SK-N-SH (cell line): Measurements from ENCODE around the gene MYO5C. TPM values are rescaled to one million over a fixed set of nuclear protein-coding genes. Genes with fewer than 3 reads are reported as not detected.

Source experiments
- CTCF ChIA-PET: fragments of 300-600, 350-600 bp; formaldehyde crosslinking; extraction: SDS; loops from one replicate; lab custom pipeline; 2021; lab: Yijun Ruan, JAX
- POLR2A ChIA-PET: fragments of 350-600 bp; sonication (Branson Sonifier 250); formaldehyde crosslinking; extraction: SDS; loops from one replicate; lab custom pipeline; 2020; ENCODE audit warnings: antibody characterized with exemption, inconsistent platforms; lab: Yijun Ruan, JAX
- DNase-seq: peaks from one replicate; pipeline ENCODE4 v3.0.0; 2012
- H2AFZ ChIP-seq: fragments of 200-600 bp; sonication (generic); 2 replicates; pipeline ENCODE4 v1.8.1; 2016; ENCODE audit warnings: antibody characterized with exemption, mild to moderate bottlenecking, low read depth
- H3F3A ChIP-seq: fragments of 200-600 bp; sonication (generic); replicated peaks from 2 replicates; pipeline ENCODE3; 2016; ENCODE audit warnings: antibody characterized with exemption, mild to moderate bottlenecking; ENCODE audit not compliant: insufficient read depth
- H3K27ac ChIP-seq, 2 experiments: fragments of 200-500 bp in 1 of 2; fragments of 200-600 bp in 1 of 2; sonication (Bioruptor generic) in 1 of 2; sonication (generic), shearing (Covaris generic) in 1 of 2; 2 replicates each; pipeline versions ENCODE4 v1.5.1 to v1.6.1; 2014 to 2016; ENCODE audit warnings: low read depth in 2 of 2, inconsistent platforms in 1 of 2, low read length in 1 of 2, mild to moderate bottlenecking in 1 of 2, mixed read lengths in 1 of 2
- H3K27me3 ChIP-seq: fragments of 200-600 bp; sonication (generic), shearing (Covaris generic); 2 replicates; pipeline ENCODE4 v1.6.1; 2016; ENCODE audit warnings: mixed run types; ENCODE audit not compliant: insufficient read depth
- H3K36me3 ChIP-seq, 2 experiments: fragments of 200-500 bp in 1 of 2; fragments of 200-600 bp in 1 of 2; sonication (Bioruptor generic) in 1 of 2; sonication (generic) in 1 of 2; replicated peaks in 1 of 2; 2 replicates each; pipeline versions ENCODE3 to v1.5.1; 2014 to 2016; ENCODE audit warnings: low read length in 1 of 2, mild to moderate bottlenecking in 1 of 2; ENCODE audit not compliant: insufficient read depth in 2 of 2, control insufficient read depth in 1 of 2
- H3K4me1 ChIP-seq, 2 experiments: fragments of 200-500 bp in 1 of 2; fragments of 200-600 bp in 1 of 2; sonication (Bioruptor generic) in 1 of 2; sonication (generic), shearing (Covaris generic) in 1 of 2; 2 replicates each; pipeline versions ENCODE4 v1.5.1 to v1.6.1; 2014 to 2016; ENCODE audit warnings: low read depth in 1 of 2, low read length in 1 of 2, mixed run types in 1 of 2; ENCODE audit not compliant: insufficient read depth in 2 of 2, control insufficient read depth in 1 of 2
- H3K4me2 ChIP-seq: fragments of 200-600 bp; sonication (generic), shearing (Covaris generic); 2 replicates; pipeline ENCODE4 v1.6.1; 2017; ENCODE audit warnings: mixed run types
- H3K4me3 ChIP-seq, 2 experiments: fragments of 200-500 bp in 1 of 2; fragments of 200-600 bp in 1 of 2; sonication (Bioruptor generic) in 1 of 2; sonication (generic), shearing (Covaris generic) in 1 of 2; 2 replicates each; pipeline versions ENCODE4 v1.5.1 to v1.8.1; 2014 to 2016; ENCODE audit warnings: low read depth in 2 of 2, inconsistent platforms in 1 of 2, low read length in 1 of 2, mild to moderate bottlenecking in 1 of 2, mixed read lengths in 1 of 2, moderate library complexity in 1 of 2
- H3K79me2 ChIP-seq: fragments of 200-600 bp; sonication (generic); 2 replicates; pipeline ENCODE4 v1.8.1; 2017; ENCODE audit warnings: mild to moderate bottlenecking; ENCODE audit not compliant: insufficient read depth
- H3K9ac ChIP-seq: fragments of 200-600 bp; sonication (generic); 2 replicates; pipeline ENCODE4 v1.6.1; 2017; ENCODE audit warnings: mixed run types
- H3K9me2 ChIP-seq: fragments of 200-600 bp; sonication (generic); 2 replicates; pipeline ENCODE4 v1.6.1; 2017; ENCODE audit warnings: mixed run types
- H3K9me3 ChIP-seq: fragments of 200-600 bp; sonication (generic); 2 replicates; pipeline ENCODE4 v1.6.1; 2017; ENCODE audit warnings: mixed run types, mild to moderate bottlenecking, moderate library complexity
- H4K20me1 ChIP-seq: fragments of 200-600 bp; sonication (generic); 2 replicates; pipeline ENCODE4 v1.6.1; 2017; ENCODE audit warnings: mild to moderate bottlenecking, mixed run types; ENCODE audit not compliant: insufficient read depth
- CHD2 ChIP-seq: fragments of 150-350 bp; IDR thresholded peaks from 2 replicates; pipeline ENCODE4 v1.6.1; 2018; ENCODE audit warnings: low read length; ENCODE audit not compliant: partially characterized antibody
- ELF1 ChIP-seq: IDR thresholded peaks from 2 replicates; pipeline ENCODE4 v1.4.0; 2012
- EZH2phosphoT487 ChIP-seq: fragments of 200-600 bp; sonication (generic); IDR thresholded peaks from 2 replicates; pipeline ENCODE4 v1.6.1; 2017; ENCODE audit warnings: low read depth, mixed run types, mild to moderate bottlenecking, antibody characterized with exemption, moderate library complexity, borderline replicate concordance
- FOSL2 ChIP-seq: IDR thresholded peaks from 2 replicates; pipeline ENCODE4 v1.4.0; 2012; ENCODE audit warnings: low read depth, mild to moderate bottlenecking, moderate library complexity, borderline replicate concordance
- GATA2 ChIP-seq: sonication (generic); formaldehyde crosslinking; IDR thresholded peaks from 2 replicates; pipeline ENCODE4 v1.5.0; 2020; ENCODE audit warnings: mild to moderate bottlenecking, missing genetic modification reagents
- JUND ChIP-seq: IDR thresholded peaks from 2 replicates; pipeline ENCODE4 v1.4.0; 2012
- MEF2A ChIP-seq: IDR thresholded peaks from 2 replicates; pipeline ENCODE4 v1.4.0; 2012; ENCODE audit warnings: low read depth, borderline replicate concordance
- MXI1 ChIP-seq: IDR thresholded peaks from 2 replicates; pipeline ENCODE4 v1.6.1; 2012; ENCODE audit warnings: mild to moderate bottlenecking, low read depth, low read length, improper control_type of control experiment
- NRF1 ChIP-seq: IDR thresholded peaks from 2 replicates; pipeline ENCODE4 v1.6.1; 2012; ENCODE audit warnings: low read depth, mild to moderate bottlenecking, low read length
- RAD21 ChIP-seq: IDR thresholded peaks from 2 replicates; pipeline ENCODE4 v1.6.1; 2012; ENCODE audit warnings: mild to moderate bottlenecking, low read length
- RCOR1 ChIP-seq: fragments of 150-350 bp; IDR thresholded peaks from 2 replicates; pipeline ENCODE4 v1.6.1; 2017; ENCODE audit warnings: antibody characterized with exemption, low read length
- SIN3A ChIP-seq: IDR thresholded peaks from 2 replicates; pipeline ENCODE4 v1.6.1; 2012; ENCODE audit warnings: low read depth, mild to moderate bottlenecking, low read length, moderate library complexity, borderline replicate concordance
- SMC3 ChIP-seq: IDR thresholded peaks from 2 replicates; pipeline ENCODE4 v1.6.1; 2012; ENCODE audit warnings: low read depth, low read length, improper control_type of control experiment
- TAF1 ChIP-seq: IDR thresholded peaks from 2 replicates; pipeline ENCODE4 v1.6.1; 2012; ENCODE audit warnings: low read depth, mild to moderate bottlenecking, low read length, moderate library complexity, borderline replicate concordance
- TCF12 ChIP-seq: IDR thresholded peaks from 2 replicates; pipeline ENCODE4 v1.4.0; 2012
- TEAD4 ChIP-seq: IDR thresholded peaks from 2 replicates; pipeline ENCODE4 v1.4.0; 2012; ENCODE audit warnings: mild to moderate bottlenecking, borderline replicate concordance; ENCODE audit not compliant: insufficient read depth
- USF2 ChIP-seq: fragments of 150-350 bp; IDR thresholded peaks from 2 replicates; pipeline ENCODE4 v1.6.1; 2017; ENCODE audit warnings: antibody characterized with exemption, low read length, low read depth, borderline replicate concordance
- ZBTB33 ChIP-seq: IDR thresholded peaks from 2 replicates; pipeline ENCODE4 v1.4.0; 2012; ENCODE audit warnings: low read depth, borderline replicate concordance
- WGBS: methylation state at CpG from one replicate; pipeline ENCODE4 v1.1.6; 2017; ENCODE audit warnings: low lambda C conversion rate; 5-methylcytosine and 5-hydroxymethylcytosine counted together
- polyA plus RNA-seq, 3 experiments: library from polyadenylated mRNA; depleted of rRNA; stranded (reverse); fragments of >200 nt; gene quantifications; 2 replicates each; pipeline ENCODE4 v1.2.3, GENCODE V29; 2012
- TF ChIP-seq, protein P1 (sequence below): IDR thresholded peaks from 2 replicates; pipeline ENCODE4 v1.4.0; 2012; ENCODE audit warnings: low read depth
- TF ChIP-seq, protein P2 (sequence below): IDR thresholded peaks from 2 replicates; pipeline ENCODE4 v1.6.1; 2012; ENCODE audit warnings: mild to moderate bottlenecking, low read depth, low read length, moderate library complexity
- TF ChIP-seq, protein P3 (sequence below): fragments of 150-350 bp; IDR thresholded peaks from 2 replicates; pipeline ENCODE4 v1.6.1; 2016; ENCODE audit warnings: mild to moderate bottlenecking, low read depth, low read length

The MYO5C gene
- polyA plus RNA-seq, 1 of the 3 experiments (the other 2 are of a cell fraction), result 0.99 TPM

GRCh38 chr15:52340093-52340492 is 44.5 kb upstream of the MYO5C start:
- no peaks in the 10 kb centered on the region for H3F3A ChIP-seq
- no peaks in the 10 kb centered on the region for H3K79me2 ChIP-seq
- no peak overlapping the region for H2AFZ ChIP-seq
- no peak overlapping the region for H3K9ac ChIP-seq
- H3K27me3 ChIP-seq, result no peaks in the 10 kb centered on the region
- peaks cover 4 to 16% of the 10 kb centered on the region in 2 experiments for H3K36me3 ChIP-seq
- H3K4me2 ChIP-seq, result no peak overlapping the region
- H3K9me2 ChIP-seq, result no peaks in the 10 kb centered on the region
- no peak for DNase-seq
- no peaks in the 10 kb centered on the region for H4K20me1 ChIP-seq
- no peak overlapping the region for H3K27ac ChIP-seq
- POLR2A ChIA-PET, result no interaction called here
- no peaks in the 10 kb centered on the region for H3K9me3 ChIP-seq
- H3K4me3 ChIP-seq, result no peak overlapping the region
- no peak for TF ChIP-seq MEF2A
- TF ChIP-seq, protein P1, sequence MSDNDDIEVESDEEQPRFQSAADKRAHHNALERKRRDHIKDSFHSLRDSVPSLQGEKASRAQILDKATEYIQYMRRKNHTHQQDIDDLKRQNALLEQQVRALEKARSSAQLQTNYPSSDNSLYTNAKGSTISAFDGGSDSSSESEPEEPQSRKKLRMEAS, result no peak
- TF ChIP-seq ZBTB33, result no peak
- no peak for TF ChIP-seq EZH2phosphoT487
- TF ChIP-seq SMC3, result no peak
- no peak for TF ChIP-seq SIN3A
- TF ChIP-seq CHD2, result no peak
- TF ChIP-seq USF2, result no peak
- TF ChIP-seq JUND, result no peak
- TF ChIP-seq NRF1, result no peak
- TF ChIP-seq RAD21, result no peak
- TF ChIP-seq GATA2 (CRISPR knock-in tag), result no peak
- no peak for TF ChIP-seq TAF1
- no peak for TF ChIP-seq TCF12
- TF ChIP-seq FOSL2, result no peak
- TF ChIP-seq, all 33 proteins: peak for 0
- 96% methylated on average over 16 of the region's 16 CpGs for WGBS
- CTCF ChIA-PET, result no interaction called here
- peaks cover 6 to 12% of the 10 kb centered on the region in 2 experiments; a peak in 3 of 4 replicates for H3K4me1 ChIP-seq

DNA sequence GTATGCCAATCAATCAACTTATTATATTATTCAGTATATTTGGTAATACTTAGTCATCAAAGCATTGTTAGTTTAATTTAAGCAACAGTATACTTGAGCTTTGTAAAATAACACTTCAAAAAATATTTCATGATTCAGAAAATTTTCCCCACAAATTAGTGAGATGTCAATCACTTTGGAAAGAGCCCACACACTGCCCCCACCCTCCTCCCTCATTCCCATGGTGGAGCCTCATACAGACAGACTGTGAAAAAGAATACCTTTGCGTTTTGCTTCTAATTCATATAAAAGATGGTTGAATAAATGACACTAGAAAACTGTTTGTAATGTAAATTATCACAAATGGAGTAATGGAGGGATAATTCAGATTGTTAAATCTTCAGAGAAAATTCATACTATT is 43.3 kb upstream of the MYO5C start:
- WGBS, result 96% methylated on average over 1 of the region's 1 CpG
- DNase-seq, result no peak
- TF ChIP-seq, protein P1, result no peak
- TF ChIP-seq, protein P2, sequence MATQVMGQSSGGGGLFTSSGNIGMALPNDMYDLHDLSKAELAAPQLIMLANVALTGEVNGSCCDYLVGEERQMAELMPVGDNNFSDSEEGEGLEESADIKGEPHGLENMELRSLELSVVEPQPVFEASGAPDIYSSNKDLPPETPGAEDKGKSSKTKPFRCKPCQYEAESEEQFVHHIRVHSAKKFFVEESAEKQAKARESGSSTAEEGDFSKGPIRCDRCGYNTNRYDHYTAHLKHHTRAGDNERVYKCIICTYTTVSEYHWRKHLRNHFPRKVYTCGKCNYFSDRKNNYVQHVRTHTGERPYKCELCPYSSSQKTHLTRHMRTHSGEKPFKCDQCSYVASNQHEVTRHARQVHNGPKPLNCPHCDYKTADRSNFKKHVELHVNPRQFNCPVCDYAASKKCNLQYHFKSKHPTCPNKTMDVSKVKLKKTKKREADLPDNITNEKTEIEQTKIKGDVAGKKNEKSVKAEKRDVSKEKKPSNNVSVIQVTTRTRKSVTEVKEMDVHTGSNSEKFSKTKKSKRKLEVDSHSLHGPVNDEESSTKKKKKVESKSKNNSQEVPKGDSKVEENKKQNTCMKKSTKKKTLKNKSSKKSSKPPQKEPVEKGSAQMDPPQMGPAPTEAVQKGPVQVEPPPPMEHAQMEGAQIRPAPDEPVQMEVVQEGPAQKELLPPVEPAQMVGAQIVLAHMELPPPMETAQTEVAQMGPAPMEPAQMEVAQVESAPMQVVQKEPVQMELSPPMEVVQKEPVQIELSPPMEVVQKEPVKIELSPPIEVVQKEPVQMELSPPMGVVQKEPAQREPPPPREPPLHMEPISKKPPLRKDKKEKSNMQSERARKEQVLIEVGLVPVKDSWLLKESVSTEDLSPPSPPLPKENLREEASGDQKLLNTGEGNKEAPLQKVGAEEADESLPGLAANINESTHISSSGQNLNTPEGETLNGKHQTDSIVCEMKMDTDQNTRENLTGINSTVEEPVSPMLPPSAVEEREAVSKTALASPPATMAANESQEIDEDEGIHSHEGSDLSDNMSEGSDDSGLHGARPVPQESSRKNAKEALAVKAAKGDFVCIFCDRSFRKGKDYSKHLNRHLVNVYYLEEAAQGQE, result no peak
- TF ChIP-seq SIN3A (no peak), RCOR1 (no peak), ELF1 (no peak), TEAD4 (no peak), MXI1 (no peak)
- TF ChIP-seq, protein P3, sequence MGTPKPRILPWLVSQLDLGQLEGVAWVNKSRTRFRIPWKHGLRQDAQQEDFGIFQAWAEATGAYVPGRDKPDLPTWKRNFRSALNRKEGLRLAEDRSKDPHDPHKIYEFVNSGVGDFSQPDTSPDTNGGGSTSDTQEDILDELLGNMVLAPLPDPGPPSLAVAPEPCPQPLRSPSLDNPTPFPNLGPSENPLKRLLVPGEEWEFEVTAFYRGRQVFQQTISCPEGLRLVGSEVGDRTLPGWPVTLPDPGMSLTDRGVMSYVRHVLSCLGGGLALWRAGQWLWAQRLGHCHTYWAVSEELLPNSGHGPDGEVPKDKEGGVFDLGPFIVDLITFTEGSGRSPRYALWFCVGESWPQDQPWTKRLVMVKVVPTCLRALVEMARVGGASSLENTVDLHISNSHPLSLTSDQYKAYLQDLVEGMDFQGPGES, result no peak

More for the DNA sequence above, 43.3 kb upstream of the MYO5C start:
- no peak overlapping the region for H3K9ac ChIP-seq
- H2AFZ ChIP-seq, result no peak overlapping the region
- no peak overlapping the region for H3K4me2 ChIP-seq
- peaks cover 5% of the 10 kb centered on the region for H3F3A ChIP-seq
- CTCF ChIA-PET, result interaction anchor here (0.8 kb wide), 2 partner anchors 9 to 15 kb away, joined by 3 read pairs; no protein-coding TSS in a partner anchor
- no peak overlapping the region for H3K27ac ChIP-seq
- no peaks in the 10 kb centered on the region for H3K27me3 ChIP-seq
- H3K4me3 ChIP-seq, result no peak overlapping the region
- H4K20me1 ChIP-seq, result no peaks in the 10 kb centered on the region
- no peaks in the 10 kb centered on the region for H3K79me2 ChIP-seq
- no peaks in the 10 kb centered on the region for H3K9me3 ChIP-seq
- H3K9me2 ChIP-seq, result no peaks in the 10 kb centered on the region
- peaks cover 4 to 14% of the 10 kb centered on the region in 2 experiments for H3K36me3 ChIP-seq
- H3K4me1 ChIP-seq, result peaks cover 6 to 18% of the 10 kb centered on the region in 2 experiments; a peak in 3 of 4 replicates
- POLR2A ChIA-PET, result no interaction called here
